HepG2 (cell line): Measurements from ENCODE around the gene RNASE4. TPM values are rescaled to one million over a fixed set of nuclear protein-coding genes. Genes with fewer than 3 reads are reported as not detected.

Experiments used
- ATF2 ChIP-seq: sonication (generic); formaldehyde crosslinking; IDR thresholded peaks from 2 replicates; pipeline ENCODE4 v1.4.0; 2020; ENCODE audit warnings: missing genetic modification reagents
- DMAP1 ChIP-seq: IDR thresholded peaks from 2 replicates; pipeline ENCODE4 v1.6.1; 2016
- GPN1 ChIP-seq: sonication (generic); formaldehyde crosslinking; IDR thresholded peaks from 2 replicates; pipeline ENCODE4 v1.5.1; 2020; ENCODE audit warnings: missing genetic modification reagents, borderline replicate concordance
- MAFF ChIP-seq: IDR thresholded peaks from 2 replicates; pipeline ENCODE4 v1.6.1; 2011; ENCODE audit warnings: low read depth, low read length, improper control_type of control experiment
- NCOR1 ChIP-seq: fragments of 200-600 bp; sonication (generic); IDR thresholded peaks from 2 replicates; pipeline ENCODE4 v1.7.0; 2017; ENCODE audit warnings: antibody characterized with exemption, low read length, borderline replicate concordance
- TCF7L2 ChIP-seq: IDR thresholded peaks from 2 replicates; pipeline ENCODE4 v1.6.1; 2011; ENCODE audit warnings: mild to moderate bottlenecking, low read depth, low read length, moderate library complexity
- TGIF2 ChIP-seq: IDR thresholded peaks from 2 replicates; pipeline ENCODE4 v1.6.1; 2016; ENCODE audit warnings: control low read depth, missing compliant biosample characterization
- ZBED4 ChIP-seq: sonication (generic); formaldehyde crosslinking; IDR thresholded peaks from 2 replicates; pipeline ENCODE4 v1.4.0; 2020; ENCODE audit warnings: missing genetic modification reagents, borderline replicate concordance
- ZEB1 ChIP-seq: IDR thresholded peaks from 2 replicates; pipeline ENCODE4 v1.6.1; 2012; ENCODE audit warnings: mild to moderate bottlenecking, low read depth, inconsistent platforms; ENCODE audit not compliant: insufficient replicate concordance
- ZNF331 ChIP-seq: sonication (generic); formaldehyde crosslinking; IDR thresholded peaks from 2 replicates; pipeline ENCODE4 v1.4.0; 2020; ENCODE audit warnings: missing genetic modification reagents
- ZNF710 ChIP-seq: sonication (generic); formaldehyde crosslinking; IDR thresholded peaks from 2 replicates; pipeline ENCODE4 v1.5.0; 2020; ENCODE audit warnings: mild to moderate bottlenecking, missing genetic modification reagents, borderline replicate concordance
- ZSCAN29 ChIP-seq: sonication (generic); formaldehyde crosslinking; conservative IDR thresholded peaks from 2 replicates; pipeline ENCODE4 v1.4.0; 2020; ENCODE audit warnings: mild to moderate bottlenecking, missing genetic modification reagents
- polyA plus RNA-seq, 8 experiments: library from polyadenylated mRNA; depleted of rRNA in 3 of 8; stranded (reverse) in 7 of 8; unstranded in 1 of 8; fragments of >200 nt; fragmentation: Illumina TruSeq in 4 of 8; extraction: Trizol in 4 of 8; gene quantifications; 2 replicates each; pipeline versions ENCODE4 v1.2.1 to v1.2.3, GENCODE V29; 2011 to 2016; ENCODE audit warnings: low read depth in 4 of 8, missing spikeins in 1 of 8, mixed read lengths in 1 of 8; ENCODE audit not compliant: insufficient read depth in 1 of 8
- total RNA-seq, 5 experiments: library from RNA; depleted of rRNA; stranded (reverse); fragments of >200 nt; fragmentation: Illumina TruSeq; extraction: Trizol; gene quantifications; 2 replicates each; pipeline ENCODE4 v1.2.3, GENCODE V29; 2016; ENCODE audit warnings: low read depth in 1 of 5
- TF ChIP-seq, protein P1 (sequence below): sonication (generic); formaldehyde crosslinking; IDR thresholded peaks from 2 replicates; pipeline ENCODE4 v1.4.0; 2020; ENCODE audit warnings: missing genetic modification reagents, borderline replicate concordance

Gene RNASE4
- total and polyA plus RNA-seq, 2 of the 13 experiments (the other 11 are each of a cell fraction or from before 2014, with no cell fraction given): 109 to 983 TPM

DNA sequence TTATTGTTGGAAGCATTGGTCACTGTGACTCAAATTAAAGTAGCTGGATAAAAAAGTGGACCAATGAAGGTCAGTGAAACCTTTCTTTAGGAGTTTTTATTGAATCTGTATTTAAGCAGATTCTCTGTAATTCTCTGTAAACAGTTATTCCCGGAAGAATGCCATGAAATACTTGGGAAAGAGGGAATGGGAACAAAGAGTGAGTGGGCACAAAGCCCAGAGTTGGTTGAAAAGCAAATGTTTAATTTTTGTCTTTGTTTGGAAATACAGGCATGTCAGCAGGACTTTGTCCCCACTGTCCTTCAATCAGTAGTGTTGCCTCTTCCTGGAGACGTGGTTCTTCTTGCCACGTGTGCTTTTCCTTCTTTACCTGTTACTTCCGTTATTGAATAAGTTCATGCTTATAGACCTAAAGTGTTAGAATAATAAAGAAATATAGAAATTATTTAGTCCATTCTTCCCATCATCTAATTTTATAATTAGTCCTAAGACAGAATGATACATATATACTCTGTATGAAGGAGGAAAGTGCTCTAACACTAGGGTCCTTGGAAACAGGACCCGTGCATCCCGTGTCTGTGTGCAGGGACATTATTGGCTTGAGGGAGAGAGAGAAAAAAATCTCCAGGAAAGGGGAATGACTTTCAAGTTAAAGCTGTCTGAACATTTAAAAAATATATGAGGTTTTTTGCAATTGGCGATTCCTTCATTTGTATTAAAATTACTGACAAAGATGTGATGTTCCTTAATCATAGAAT, 2.2 kb downstream of the RNASE4 start (continued):
- TF ChIP-seq GPN1 (CRISPR knock-in tag): no peak
- no peak for TF ChIP-seq ZEB1
- 0 out of 2 replicates have a peak, but pooled peaks have one; percentile 34 for TF ChIP-seq ZSCAN29 (CRISPR knock-in tag)
- TF ChIP-seq TGIF2 (CRISPR knock-in tag): peak; percentile 32; the same call in 1 of the 2 replicates
- TF ChIP-seq ZBED4: no peak
- TF ChIP-seq DMAP1 (CRISPR knock-in tag): peak; percentile 98
- peak; percentile 56; the same call in 1 of the 2 replicates for TF ChIP-seq ATF2
- TF ChIP-seq ZNF331 (CRISPR knock-in tag): peak; percentile 84
- TF ChIP-seq TCF7L2: no peak
- TF ChIP-seq, protein P1, sequence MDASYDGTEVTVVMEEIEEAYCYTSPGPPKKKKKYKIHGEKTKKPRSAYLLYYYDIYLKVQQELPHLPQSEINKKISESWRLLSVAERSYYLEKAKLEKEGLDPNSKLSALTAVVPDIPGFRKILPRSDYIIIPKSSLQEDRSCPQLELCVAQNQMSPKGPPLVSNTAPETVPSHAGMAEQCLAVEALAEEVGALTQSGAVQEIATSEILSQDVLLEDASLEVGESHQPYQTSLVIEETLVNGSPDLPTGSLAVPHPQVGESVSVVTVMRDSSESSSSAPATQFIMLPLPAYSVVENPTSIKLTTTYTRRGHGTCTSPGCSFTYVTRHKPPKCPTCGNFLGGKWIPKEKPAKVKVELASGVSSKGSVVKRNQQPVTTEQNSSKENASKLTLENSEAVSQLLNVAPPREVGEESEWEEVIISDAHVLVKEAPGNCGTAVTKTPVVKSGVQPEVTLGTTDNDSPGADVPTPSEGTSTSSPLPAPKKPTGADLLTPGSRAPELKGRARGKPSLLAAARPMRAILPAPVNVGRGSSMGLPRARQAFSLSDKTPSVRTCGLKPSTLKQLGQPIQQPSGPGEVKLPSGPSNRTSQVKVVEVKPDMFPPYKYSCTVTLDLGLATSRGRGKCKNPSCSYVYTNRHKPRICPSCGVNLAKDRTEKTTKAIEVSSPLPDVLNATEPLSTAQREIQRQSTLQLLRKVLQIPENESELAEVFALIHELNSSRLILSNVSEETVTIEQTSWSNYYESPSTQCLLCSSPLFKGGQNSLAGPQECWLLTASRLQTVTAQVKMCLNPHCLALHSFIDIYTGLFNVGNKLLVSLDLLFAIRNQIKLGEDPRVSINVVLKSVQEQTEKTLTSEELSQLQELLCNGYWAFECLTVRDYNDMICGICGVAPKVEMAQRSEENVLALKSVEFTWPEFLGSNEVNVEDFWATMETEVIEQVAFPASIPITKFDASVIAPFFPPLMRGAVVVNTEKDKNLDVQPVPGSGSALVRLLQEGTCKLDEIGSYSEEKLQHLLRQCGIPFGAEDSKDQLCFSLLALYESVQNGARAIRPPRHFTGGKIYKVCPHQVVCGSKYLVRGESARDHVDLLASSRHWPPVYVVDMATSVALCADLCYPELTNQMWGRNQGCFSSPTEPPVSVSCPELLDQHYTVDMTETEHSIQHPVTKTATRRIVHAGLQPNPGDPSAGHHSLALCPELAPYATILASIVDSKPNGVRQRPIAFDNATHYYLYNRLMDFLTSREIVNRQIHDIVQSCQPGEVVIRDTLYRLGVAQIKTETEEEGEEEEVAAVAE (CRISPR knock-in tag): 0 out of 2 replicates have a peak, but pooled peaks have one; percentile 85
- peak; percentile 99 for TF ChIP-seq ZNF710 (CRISPR knock-in tag)
- TF ChIP-seq NCOR1: peak; percentile 95
- TF ChIP-seq MAFF: peak; percentile 78
